Forelimb muscle (tissue), 1 donor: ENCODE results near the gene LSAMP. TPM values are rescaled to one million over a fixed set of nuclear protein-coding genes. Genes with fewer than 3 reads are reported as not detected.

Source experiments
- DNase-seq: peaks from one replicate; pipeline ENCODE4 v3.0.0-alpha.2; 2013; ENCODE audit warnings: low read depth
- polyA plus RNA-seq: library from polyadenylated mRNA; unstranded; fragments of 120-200 nt; gene quantifications from one replicate; pipeline ENCODE4 v1.2.1, GENCODE V29; 2013; ENCODE audit not compliant: insufficient read length

LSAMP gene
- polyA plus RNA-seq = 4.5 TPM

- DNase-seq = no peak
These were observed at the start of gene LSAMP for GRCh38 chr3:116445311-116445841. LSAMP (minus strand) TSS chr3:116445487.

- no peak for DNase-seq
These were observed 47.1 kb upstream of the LSAMP start for GRCh38 chr3:116492379-116492778.

- no peak for DNase-seq
These were observed 37.8 kb upstream of the LSAMP start for GRCh38 chr3:116483135-116483534.

GRCh38 chr3:116476691-116477090, 31.4 kb upstream of the LSAMP start:
- DNase-seq = no peak

- no peak for DNase-seq
These were observed 29.5 kb upstream of the LSAMP start for GRCh38 chr3:116474801-116475200.

GRCh38 chr3:116474032-116474780, 28.9 kb upstream of the LSAMP start:
- no peak for DNase-seq

- DNase-seq = no peak
These were observed 28.3 kb upstream of the LSAMP start for GRCh38 chr3:116473602-116474001.

GRCh38 chr3:116470605-116471197, 25.4 kb upstream of the LSAMP start:
- DNase-seq = no peak

- DNase-seq = no peak
These were observed 24.3 kb upstream of the LSAMP start for GRCh38 chr3:116469546-116469945.

GRCh38 chr3:116464276-116464798, 19.1 kb upstream of the LSAMP start:
- DNase-seq = no peak

- DNase-seq = no peak
These were observed 8.5 kb upstream of the LSAMP start for GRCh38 chr3:116453666-116454346.

GRCh38 chr3:116449546-116450350, 4.5 kb upstream of the LSAMP start:
- no peak for DNase-seq

GRCh38 chr3:116445990-116446389, 703 bp upstream of the LSAMP start:
- DNase-seq = no peak

GRCh38 chr3:116444819-116445310, 422 bp downstream of the LSAMP start:
- DNase-seq = no peak

GRCh38 chr3:116444115-116444747, 1.1 kb downstream of the LSAMP start:
- no peak for DNase-seq

GRCh38 chr3:116443191-116443661, 2.1 kb downstream of the LSAMP start:
- no peak for DNase-seq

GRCh38 chr3:116442331-116443021, 2.8 kb downstream of the LSAMP start:
- no peak for DNase-seq

GRCh38 chr3:116441652-116442051, 3.6 kb downstream of the LSAMP start:
- no peak for DNase-seq

GRCh38 chr3:116440196-116440595, 5.1 kb downstream of the LSAMP start:
- no peak for DNase-seq

- DNase-seq = no peak
These were observed 11.7 kb downstream of the LSAMP start for GRCh38 chr3:116433552-116433951.
